NCI-H146 treated with DMSO at 0.1 percent for 48 hours (cell line): Measurements from ENCODE around the gene NIPAL1.
"Not testable (repeated sequence)": the region's sequence is repeated elsewhere in the genome, so short reads cannot be mapped to it uniquely, and the experiment has no call there.

ENCODE experiments used
- DNase-seq: peaks from one replicate; lab custom pipeline; 2025; ENCODE audit not compliant: unreplicated experiment; lab: John Stamatoyannopoulos, UW

The NIPAL1 gene

DNA sequence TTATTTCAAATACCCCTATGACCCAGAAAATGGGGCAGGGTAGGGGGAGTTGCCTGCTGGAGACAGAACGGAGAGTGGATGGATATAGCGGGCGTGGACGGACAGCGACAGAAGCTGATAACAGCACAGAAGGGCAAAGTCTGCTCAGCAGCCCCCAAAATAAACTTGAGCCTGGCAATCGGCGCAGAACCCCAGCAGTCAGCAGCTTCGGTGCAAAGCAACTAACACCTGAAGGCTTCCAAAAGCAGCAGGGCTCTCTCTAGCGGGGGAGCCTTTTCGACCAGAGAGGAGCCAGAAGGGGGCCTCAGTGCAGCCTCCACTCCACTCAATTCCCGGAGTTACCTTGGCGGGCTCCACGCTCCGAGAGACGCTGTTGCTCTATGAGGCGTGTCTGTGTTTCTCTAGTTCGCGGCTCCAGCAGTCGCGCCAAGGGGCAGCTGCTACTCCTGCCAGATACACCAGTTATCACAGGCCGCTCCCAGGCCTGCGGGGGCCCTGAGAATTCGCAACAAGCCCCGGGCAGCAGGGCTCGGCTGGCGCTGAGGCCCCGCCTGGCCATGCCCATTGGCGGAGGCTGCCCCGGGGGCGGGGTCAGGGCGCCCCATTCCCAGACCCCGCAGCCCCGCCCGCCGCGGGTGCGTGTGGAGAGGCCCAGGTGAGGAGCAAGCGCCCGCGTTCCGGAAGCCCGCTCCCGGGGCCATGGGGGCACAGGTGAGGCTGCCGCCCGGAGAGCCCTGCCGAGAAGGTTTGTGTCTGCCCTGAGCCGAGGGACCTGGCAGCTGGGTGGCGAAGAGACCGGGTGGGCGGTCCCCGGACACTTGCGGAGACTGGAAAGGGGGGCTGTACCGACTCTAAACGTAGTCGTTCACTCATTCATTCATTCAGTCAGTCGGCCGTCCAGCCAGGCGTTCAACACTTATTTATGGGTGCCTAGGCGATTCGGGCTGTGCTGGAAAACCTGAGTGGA lies at the start of gene NIPAL1, which contains the start of gene CNGA1:
TSS of gene NIPAL1 (plus strand) at position 632 of the 967 bp plus-strand sequence. CDS start at position 700, 68 bp downstream.
TSS of gene CNGA1 (minus strand) at position 541 of the 967 bp plus-strand sequence. CDS start 63,992 bp downstream, outside the sequence.
- DNase-seq, result peak; percentile 85

DNA sequence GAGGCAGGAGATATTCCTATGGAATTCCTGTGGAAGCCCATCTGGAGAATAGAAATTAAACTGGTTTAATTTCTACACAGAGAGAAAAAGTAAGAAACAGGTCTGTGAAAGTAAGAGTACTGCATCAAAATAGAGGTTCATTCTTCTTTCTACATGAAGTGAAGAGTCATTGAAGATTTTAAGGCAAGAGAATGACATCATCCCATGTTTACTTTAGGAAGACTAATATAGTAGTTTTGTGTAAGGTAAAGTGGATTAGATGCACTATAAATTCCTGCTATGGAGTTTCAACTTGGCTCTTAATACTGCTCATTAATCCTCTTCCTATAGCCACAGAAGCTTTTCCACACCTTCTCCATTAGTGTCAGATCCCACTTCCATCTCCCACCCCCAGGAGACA lies 47.7 kb upstream of the NIPAL1 start:
- DNase-seq, result no peak

DNA sequence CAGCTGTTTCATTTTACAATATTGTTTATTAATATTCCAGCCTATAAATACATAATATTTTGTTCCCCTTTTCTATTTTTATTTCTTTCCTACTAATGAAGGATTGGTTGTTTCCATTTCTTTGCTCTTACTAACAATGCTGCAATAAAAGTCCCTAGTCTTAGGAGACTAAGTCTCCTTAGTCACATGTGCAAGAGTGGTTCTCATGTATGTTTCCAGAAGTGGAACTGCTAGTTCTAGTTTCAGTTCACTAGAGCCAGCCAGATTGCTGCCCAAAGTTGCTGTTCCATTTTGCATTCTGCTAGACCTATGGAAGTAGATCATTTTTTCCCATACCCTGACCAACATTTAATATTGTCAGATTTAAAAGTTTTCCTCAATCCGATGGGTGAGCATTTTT lies 44.4 kb upstream of the NIPAL1 start:
- DNase-seq, result no peak

DNA sequence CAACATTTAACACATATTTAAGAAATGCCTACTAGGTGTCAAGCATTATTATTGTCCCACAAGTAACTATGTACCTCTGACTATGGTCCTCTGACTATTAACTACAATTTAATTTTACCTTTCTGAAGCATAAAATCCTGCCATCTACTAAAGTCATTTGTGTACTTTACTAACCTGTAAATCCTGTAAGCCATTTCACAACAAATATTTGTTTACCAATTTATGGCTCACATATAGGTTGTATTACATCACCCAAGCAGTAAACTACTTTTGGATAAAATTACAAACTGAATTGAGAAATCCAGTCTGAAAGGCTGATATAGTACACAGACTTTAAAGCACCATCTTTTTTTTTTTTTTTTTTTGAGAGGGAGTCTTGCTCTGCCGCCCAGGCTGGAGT lies 43.9 kb upstream of the NIPAL1 start:
- DNase-seq, result no peak

DNA sequence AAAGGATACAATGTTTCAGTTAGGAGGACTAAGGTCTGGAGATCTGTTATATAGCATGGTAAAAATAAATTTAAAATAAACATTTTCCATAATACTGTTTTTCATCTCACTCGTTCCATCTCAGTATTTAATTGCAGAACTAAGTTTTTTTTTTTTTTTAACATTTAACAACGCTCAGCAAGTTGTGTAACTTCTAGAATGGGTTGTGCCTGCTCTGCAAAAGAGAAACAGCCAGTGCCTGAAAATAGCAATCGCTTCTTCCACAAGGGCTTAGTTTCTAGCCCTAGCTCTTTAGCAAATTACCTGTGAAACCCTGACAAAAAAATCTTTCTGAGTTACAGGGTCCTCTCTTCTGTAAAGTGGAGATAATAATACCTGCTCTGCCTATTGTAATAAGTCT lies 42.0 kb upstream of the NIPAL1 start:
- DNase-seq, result no peak

DNA sequence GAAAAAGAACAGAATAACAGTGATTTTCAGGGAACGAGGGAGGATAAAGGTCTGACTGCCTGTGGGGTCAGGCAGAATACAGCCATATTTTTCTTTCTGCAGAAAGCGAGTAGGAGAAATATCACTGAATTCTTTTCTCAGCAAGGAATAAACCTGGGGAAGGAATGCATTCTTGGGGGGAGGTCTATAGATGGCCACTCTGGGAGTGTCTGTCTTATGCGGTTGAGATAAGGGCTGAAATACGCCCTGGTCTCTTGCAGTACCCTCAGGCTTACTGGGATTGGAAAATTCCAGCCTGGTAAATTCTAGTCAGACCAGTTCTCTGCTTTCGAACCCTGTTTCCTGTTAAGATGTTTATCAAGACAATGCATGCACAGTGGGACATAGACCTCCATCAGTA lies 26.4 kb upstream of the NIPAL1 start:
- DNase-seq, result no peak

DNA sequence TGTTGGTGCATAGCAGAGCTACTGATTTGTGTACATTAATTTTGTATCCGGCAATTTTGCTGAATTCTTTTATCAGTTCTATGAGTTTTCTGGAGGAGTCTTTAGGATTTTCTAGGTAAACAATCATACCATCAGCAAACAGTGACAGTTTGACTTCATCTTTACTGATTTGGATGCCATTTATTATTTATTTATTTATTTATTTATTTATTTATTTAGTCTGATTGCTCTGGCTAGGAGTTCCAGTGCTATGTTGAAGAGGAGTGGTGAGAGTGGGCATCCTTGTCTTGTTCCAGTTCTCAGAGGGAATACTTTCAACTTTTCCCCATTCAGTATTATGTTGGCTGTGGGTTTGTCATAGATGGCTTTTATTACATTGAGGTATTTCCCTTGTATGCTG lies 24.1 kb upstream of the NIPAL1 start:
- DNase-seq, result not testable (repeated sequence)

DNA sequence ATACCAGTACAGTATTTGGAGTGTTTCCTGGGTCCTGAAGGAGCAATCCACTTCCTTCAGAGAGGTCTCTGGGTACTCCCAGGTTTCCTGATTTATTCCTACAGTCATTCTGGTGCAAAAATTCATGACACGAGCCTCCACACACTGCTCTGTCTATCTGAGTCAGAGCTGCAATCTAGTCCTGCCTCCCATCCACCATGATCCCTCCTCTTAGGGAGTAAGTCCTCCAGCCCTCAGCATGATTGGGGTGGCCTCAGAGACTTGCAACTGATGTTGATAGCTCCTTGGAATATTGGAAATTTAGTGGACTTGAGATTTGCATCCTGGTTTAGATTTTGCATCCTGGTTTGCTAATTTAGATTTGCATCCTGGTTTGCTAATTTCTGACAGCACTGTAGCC lies 20.6 kb upstream of the NIPAL1 start:
- no peak for DNase-seq

DNA sequence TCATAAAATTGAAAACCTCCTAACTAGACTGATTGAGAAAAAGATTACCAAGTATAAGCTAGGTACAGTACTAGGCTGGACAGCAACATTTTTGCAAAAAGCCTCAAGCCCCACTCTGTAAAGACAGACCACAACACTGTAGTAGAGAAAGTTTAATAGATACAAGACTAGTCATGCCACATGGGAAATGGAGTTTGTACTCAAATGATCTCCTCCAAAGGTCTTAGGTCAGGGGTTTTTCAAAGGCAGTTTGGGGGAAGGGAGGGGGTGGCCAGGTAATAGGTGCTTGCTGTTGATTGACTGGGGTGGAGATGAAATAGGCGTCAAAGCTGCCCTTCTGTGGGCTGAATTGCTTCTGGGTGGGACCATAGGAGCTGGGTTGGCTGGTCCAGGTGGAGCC lies 14.3 kb upstream of the NIPAL1 start:
- DNase-seq, result no peak

DNA sequence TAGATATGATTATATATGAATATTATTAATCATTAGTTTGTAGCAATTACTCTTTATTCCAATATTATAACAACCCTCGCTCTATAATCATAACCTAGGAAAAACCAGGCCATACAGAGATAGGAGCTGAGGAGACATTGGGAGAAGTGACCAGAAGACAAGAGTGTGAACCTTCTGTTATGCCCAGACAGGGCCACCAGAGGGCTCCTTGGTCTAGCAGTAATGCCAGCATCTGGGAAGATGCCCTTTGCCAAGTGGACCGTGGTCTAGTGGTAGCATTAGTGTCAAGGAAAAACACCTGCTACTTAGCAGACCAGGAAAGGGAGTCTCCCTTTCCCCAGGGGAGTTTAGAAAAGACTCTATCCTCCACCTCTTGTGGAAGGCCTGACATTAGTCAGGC lies 13.0 kb upstream of the NIPAL1 start:
- not testable (repeated sequence) for DNase-seq

DNA sequence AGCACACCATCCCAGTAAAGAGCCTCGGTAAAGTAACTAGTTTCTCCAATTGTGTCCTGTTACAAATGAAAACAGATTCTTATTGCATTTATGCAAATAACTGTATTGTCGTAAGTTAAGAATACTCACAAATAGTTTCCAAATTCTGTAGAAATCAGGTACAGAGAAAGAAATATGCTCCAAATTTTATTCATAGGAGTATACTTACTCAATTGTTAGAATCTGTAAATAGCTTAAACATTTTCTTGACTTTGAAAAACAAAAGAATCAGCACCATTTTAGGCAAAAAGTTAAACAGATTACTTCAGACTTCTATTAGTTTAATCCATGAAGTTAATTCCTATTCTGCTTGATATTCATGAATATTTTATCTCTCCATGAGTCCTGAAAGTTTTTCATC lies 10.8 kb upstream of the NIPAL1 start:
- no peak for DNase-seq

DNA sequence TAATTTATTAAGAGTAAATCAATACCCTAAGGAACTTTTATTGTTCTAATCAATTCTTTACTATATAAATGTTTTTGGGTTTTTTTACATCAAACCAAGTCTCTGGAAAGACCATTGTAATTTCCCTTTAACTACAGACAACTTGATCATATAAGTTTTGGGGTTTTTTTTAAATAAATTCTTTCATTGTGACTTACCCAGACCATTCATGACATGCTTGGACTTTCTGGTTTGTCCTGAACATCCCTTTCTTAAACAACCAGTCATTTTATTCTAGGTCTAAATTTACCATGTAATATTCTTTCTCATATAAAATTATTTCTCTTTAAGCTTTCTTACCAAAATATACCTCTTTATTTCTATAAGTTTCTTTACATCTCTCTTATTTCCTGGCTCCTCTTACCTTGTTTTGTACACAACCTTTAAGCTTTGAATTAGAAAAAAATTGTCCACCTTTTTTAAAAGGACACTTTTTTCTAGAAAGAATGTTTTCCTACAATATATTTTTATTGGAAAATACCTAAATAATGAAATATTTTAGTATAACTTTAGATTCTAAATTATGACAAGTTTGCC lies 8.5 kb upstream of the NIPAL1 start:
- no peak for DNase-seq

DNA sequence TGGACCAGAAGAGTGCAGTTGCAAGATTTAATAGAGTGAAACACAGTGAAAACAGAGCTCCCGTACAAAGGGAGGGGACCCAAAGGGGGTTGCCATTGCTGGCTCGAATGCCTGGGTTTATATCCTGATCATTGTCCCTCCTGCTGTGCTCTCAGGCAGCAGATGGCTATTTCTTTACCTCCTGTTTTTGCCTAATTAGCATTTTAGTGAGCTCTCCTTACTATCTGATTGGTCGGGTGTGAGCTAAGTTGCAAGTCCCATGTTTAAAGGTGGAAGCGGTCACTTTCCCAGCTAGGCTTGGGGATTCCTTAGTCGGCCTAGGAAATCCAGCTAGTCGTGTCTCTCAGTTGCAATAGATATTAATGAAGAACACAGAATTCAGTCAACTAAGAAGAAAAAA lies 5.7 kb upstream of the NIPAL1 start:
- DNase-seq, result not testable (repeated sequence)

DNA sequence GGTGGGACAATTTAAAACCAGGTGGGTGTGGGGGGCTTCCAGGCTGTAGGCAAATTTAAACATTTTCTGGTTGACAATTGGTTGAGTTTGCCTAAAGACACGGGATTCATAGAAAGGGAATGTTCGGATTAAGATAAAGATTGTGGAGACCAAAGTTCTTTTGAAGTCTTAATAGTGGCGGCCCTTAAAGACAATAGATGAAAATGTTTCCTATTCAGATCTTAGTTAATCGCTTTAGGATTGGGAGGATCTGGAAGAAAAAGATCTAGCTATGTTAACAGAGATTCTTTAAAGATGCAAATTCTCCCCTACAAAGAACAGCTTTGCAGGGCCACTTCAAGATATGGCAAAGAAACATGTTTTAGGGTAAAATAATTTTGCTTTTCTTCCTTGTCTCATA lies 4.8 kb upstream of the NIPAL1 start:
- DNase-seq, result no peak

DNA sequence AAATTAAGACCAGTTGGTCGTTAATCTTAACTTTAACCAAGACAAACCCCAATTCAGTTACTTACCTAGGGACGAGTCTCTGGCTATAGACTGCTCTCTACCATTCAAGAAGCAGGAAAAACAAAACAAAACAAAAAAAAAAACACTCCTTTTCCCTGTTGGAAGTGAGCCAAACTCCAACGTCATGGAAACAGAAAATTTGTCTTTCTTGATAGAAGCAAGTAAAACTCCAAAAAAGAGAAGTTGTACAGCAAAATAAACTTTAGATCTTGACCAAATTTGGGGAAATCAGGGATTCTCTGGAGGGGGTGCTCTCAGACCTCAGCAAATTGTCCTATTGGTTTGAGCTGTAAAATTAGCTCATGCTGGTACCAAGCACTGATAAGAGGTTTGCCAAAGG lies 3.7 kb upstream of the NIPAL1 start:
- no peak for DNase-seq

DNA sequence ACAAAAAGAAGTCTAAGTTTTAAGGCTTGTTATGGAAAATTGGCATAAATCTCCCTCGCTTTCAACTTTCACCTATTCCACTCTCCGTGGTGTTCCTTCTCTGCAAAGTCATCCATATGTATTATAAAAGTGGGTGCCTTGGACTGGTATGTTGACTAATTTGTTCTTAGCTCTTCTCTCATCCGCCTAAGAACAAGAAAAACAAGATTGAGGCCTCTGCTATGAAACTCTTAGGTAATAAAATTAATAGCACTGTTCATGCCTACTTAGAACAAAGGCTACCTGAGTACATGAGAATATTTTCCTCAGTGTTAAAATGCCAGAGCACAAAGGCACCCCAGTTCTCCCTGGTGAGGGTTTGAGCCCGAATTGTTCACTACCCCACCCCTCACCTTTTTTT lies 1.4 kb upstream of the NIPAL1 start:
- DNase-seq, result no peak

DNA sequence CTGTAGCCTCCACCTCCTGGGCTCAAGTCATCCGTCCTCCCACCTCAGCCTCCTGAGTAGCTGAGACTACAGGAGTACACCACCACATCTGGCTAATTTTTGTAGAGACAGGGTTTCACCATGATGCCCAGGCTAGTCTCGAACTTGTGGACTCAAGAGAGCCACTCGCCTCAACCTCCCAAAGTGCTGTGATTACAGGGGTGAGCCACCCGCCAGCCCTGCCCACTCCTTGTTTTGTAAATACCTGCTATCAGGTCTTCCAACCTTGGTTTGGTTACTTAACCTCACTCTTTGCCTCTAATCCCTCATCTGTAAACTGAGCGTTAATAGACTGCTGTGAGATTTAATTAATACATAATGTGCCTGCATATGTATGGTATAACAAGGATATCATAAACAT lies 894 bp upstream of the NIPAL1 start:
- DNase-seq, result no peak

DNA sequence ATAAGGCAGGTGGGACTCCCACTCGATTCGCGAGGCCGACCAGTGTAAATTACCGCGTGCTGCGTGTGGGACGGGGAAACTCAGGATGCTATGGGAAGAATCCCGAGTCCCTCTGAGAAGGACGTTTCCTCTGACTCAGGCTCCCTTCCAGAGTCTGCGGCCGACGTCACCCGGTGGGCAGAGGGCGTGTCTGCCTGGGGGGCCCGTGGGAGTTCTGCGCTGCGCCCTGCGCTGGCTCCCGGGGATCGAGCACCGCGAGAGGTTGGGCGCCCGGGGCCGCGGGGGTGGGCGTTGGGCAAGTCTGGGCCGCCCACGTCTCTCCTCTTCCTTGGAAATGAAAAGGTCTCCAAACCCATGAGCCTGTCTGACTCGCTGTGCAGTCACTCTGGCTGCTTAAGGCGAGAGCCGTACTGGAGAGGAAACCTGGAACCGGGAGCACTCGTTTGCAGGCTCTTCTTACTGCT lies 568 bp downstream of the NIPAL1 start:
- DNase-seq, result peak; percentile 11

DNA sequence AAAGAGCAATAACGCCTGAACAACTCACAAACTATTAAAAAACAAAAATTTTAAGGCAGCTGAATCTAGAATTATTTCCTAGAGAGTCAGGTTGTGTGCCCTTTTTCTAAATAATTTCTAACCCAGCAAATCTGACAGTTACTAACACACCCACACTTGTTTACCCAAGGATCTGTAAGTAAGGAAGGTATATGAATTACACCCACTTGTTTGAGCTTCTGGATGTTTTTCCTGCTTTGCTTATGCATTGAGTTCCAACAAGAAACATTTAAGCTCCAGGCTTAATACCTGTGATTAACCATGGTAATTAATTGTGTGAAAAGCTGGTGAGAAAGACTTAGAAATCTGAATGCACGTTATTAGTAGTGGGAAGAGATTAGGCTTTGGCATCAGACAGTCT lies 1.5 kb downstream of the NIPAL1 start:
- no peak for DNase-seq

DNA sequence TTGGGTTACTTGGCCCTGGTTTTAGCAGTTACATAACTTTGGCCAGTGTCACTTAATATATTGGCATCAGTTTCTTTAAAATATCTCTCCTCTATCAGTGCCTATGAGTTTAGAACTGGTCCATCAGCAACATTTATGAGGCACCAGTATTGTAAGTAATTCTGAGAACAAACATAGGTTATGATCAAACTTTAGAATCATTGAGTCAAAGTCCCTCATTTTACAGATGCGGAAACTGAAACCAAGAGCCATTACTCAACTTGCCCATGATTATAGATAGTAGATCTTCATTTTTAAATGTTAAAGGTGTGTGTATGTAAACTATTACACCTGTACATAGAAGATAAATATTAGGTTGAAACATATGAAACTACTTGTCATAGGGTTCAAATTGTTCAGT lies 4.5 kb downstream of the NIPAL1 start:
- no peak for DNase-seq

DNA sequence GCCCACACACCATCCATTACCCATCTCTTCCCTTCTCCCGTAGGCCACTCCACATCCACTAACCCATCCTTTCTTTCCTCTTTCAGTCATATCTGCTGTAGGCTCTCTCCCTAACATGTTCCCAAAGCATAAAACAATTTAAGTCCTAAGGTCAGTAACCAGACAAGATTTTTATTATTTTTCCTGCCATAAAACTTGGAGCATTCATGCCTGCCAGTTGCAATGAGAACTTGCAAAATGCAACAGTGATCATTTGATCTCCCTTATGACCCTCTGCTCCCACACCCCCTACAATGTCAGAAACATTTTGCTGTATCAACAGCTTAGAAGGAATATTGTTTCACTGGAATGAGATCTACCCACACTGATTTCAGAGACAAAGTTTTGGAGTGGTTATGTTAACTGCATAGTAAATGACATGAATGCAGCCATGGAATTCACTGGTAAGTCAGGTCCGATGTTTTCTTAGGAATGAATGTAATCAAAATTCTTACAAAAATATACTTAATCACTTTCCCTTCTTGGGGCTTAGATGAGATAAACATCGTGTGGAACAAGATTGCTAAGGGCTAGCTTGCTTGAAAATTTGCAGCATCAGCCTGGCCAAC lies 5.7 kb downstream of the NIPAL1 start:
- DNase-seq, result no peak

DNA sequence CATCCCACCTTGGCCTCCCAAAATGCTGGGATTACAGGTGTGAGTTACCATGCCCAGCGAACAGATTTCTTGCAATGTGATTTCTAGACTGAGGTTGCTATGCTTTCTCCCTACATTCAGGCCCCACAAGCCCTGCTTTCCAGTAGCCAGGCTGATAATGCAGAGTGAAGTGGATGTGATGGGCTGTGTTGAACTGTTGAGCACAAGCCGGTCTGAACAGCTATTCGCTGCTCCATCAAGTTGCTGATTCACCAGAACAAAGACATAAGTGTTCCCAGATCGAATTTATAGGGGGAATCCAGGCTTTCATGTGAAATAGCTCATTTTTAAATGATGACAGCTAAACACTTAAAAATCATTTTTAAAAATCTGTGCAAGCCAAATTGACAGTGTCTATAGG lies 8.0 kb downstream of the NIPAL1 start:
- no peak for DNase-seq
